ELR (cell line): ENCODE measurements around the gene KRT6C.
A peak's percentile ranks its signal among the peaks of the same experiment; 100 is the strongest.

Experiments
- DNase-seq: peaks from one replicate; pipeline ENCODE4 v3.0.0-alpha.2; 2015; ENCODE audit warnings: low read depth

Gene KRT6C

DNA sequence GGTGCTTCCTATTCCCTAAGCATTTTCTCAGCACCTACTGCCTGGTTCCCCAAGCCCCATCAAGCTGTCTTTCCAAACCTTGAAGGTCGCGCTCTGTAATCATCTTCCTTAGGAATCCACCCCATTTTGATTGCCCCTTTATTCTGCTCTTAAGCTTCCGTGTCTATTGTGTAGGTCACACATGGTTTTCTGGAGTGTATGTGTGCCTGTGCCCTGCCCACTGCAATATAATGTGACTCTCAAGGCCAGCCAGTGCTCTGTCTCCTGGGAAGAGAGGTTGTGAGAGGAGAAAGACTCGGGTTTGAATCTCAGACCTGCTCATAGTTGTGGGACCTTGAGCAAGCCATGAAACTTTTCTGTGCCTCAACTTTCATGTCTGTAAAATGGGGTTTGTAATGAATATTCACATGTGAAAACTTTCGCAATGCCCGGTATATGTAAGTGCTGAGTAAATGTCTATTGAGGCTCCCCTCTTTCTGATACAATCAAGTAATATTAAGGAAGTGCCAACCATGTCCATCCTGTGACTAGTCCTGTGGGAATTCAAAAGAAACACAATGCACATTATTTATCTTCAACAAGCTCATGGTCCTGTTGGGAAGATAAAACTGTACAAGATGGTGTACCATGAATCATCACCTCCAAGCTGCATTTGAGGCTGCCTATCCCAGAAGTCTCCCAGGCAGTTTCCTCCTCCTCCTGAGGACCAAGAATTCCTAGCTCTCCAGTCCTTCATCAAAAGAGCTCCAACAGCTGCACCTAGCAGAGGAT, 38.7 kb downstream of the KRT6C start:
- DNase-seq, result peak; percentile 67

DNA sequence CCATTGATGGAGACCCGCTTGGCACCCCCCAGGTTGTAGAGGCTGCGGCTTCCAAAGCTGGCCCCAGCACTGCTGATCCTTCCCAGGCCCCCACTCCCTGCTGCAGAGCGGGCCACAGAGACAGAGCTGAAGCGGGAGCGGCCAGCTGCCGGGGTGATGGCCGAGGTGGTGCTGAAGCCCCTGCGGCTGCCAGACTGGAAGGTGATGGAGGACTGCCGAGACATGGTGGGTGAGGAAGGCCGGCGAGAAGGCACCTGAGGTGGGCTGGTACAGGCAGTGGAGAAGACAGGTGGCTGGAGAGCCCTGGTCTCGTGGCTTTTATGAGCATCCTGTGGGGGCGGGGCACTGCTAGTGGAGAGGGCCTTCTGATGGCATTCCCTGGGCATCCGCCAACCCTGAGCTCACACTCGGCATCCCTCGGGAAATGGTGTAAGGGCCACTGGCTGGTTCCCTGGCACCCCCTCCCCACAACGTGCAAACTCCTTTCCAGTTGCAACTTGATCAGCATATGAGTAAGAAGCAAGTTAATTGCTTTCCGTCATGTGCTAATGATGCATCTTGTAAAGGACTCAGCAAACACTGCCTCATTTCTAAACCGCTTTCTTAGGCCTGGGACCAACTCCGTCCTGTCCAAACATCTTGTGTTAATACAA, 39.4 kb downstream of the KRT6C start, which contains the start of gene KRT75:
Gene KRT75 (minus strand): TSS at position 291 of the 653 bp plus-strand sequence. CDS start 67 bp downstream, at position 224.
- DNase-seq, result no peak

DNA sequence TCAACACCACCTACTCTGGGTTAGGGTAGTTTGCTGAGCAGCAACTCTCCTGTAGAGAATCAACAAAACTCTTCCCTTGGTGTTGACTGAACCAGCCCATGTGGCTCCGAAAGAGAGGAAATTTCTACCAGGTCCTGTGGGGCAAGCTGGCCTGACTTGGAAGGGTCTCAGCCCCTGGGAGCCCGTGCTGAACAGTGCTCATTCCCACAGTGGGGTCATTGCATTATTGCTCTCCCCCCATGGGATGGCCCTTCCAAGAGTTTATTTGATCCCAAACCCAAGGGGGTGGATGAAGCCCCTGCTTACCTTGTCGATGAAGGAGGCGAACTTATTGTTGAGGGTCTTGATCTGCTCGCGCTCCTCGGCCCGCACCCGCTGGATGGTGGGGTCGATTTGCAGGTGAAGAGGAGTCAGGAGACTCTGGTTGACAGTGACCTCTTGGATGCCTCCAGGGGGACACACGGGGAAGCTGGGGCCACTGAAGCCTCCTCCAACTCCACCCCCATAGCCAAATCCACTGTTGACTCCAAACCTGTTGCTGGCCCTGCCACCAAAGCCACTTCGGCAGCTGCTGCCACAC, 40.0 kb downstream of the KRT6C start:
- DNase-seq, result no peak

DNA sequence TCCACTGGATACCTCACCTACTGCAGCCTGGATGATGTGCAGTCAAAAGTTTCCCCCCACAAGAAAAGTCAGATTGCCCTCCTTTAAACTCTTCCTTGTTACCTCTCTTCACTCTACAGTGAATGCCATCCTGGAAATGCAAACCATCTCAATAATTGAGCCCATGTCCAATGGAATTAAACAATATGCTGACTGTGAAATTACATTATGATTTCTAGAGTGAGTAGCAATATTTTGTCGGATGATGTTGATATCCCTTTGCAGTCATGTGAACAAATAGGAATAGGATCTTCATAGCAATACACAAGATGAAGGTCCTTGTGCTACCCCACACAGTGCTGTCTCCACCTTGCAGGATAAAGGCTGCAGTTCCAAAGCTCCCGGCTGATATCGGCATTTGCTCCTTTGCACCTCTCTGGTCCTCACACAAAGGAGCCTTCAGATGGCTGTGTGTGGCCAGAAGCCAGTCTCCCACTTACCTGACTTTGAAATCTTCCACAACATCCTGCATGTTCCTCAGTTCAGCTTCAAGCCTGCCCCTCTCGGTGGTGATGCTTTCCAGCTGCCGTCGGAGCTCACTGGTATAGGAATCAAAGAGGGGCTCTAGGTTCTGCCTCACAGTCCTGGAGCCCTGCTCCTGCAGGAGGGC, 40.9 kb downstream of the KRT6C start:
- DNase-seq, result no peak

DNA sequence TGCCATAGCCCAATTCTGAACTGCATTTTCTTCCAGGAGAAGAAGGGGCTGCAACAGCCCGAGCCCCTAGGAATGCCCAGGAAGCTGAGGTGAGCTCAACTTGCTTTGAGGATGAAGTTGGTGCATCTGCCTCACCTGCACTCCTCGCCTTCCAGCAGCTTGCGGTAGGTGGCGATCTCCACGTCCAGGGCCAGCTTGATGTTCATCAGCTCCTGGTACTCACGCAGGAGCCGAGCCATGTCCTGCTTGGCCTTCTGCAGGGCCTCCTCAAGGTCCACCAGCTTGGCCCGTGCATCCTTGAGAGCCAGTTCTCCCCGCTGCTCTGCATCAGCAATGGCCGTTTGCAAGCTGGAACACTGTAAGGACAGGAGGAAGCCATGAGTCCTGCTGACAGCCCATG, 45.5 kb downstream of the KRT6C start:
- DNase-seq, result no peak

DNA sequence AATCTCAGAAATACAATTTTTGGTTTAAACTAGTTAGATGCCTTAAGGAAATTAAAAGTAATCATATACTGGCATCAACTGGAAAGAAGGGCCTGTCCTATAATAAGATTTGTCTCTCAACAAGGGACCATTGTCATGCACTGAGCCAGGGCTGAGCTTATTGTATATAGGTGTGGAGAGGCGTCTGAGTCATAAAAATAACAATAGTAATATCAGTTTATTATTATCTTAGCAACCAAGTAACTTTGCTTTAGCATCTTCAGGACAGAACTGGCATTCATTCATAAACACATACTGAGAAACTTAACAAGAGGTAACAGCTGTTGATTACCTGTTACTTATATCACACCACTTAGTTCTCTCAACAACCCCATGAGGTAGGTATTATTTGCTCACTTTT, 46.5 kb downstream of the KRT6C start:
- no peak for DNase-seq

DNA sequence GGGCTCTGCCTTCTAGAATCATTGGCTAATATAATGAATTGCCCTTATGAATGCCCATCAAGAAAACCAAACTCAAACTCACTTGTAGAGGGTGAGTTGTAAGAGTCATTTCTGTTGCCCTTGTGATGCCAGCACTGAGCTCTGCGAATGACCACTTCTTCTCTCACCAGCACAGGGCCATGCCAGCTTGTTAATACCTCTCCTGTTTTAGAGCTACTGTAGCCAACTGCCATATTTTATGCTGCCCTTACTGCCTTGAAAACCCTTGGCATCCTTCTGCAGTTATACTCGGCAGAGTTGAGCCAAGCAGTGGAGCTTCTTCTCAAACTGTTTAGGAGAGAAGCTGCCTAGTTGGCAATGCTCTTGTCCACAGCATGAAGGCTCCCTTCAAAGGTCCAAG, 47.6 kb downstream of the KRT6C start:
- DNase-seq, result no peak

DNA sequence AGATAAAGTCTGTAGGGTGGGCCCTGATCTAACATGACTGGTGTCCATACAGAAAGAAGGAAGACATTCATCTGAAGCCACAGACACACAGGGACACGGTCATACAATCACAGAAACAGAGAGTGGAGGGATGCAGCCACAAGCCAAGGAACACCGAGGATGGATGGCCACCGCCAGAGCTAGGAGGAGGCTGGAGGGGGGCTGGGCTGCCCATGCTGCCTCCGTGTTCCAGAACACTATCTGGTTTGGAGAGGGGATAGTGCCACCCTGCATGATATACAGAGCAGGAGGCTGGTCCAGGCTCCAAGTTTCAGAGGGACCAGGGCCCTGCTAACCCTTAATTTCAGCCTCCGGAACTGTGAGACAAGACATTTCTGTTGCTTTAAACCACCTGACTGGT, 48.1 kb downstream of the KRT6C start:
- no peak for DNase-seq

DNA sequence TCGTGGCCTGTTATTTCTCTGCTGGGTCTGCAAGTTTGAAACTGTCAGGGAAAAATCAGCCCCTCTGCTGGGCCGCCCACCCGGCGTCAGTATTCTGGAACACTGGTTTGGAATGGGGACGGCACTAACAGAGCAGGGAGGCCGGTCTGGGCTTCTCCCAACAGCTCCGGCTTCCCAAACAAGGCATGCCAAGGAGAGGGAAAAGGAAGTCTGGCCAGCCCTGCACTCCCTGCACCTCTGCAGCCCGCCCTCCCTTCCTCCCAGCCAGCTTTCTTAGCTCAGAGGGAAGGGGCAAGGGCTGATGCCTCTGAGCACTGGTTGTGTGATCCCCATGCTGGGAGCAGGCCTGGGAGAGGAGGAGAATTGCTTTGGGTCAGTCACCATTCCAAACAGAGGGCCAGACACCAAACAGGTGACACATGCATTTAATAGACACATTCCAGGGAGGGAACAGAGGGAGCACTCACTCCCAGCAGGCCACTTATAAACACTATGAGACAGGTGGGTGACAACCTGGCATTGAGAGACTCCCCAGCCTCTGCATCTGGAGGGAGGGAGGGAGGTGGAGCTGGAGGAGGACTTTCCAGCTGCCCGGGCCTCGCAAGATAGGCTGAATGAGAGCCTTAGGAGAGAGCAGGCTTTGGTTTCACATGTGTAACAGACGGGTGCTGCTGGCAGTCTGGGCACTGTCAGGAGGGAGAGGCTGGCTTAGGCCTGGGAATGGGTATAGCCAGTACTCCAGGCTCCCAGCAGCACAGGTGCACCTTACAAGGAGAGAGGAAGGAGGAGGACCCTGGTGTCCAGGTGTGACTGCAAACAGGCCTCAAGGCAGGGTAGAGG, 49.7 kb downstream of the KRT6C start:
- DNase-seq, result no peak

DNA sequence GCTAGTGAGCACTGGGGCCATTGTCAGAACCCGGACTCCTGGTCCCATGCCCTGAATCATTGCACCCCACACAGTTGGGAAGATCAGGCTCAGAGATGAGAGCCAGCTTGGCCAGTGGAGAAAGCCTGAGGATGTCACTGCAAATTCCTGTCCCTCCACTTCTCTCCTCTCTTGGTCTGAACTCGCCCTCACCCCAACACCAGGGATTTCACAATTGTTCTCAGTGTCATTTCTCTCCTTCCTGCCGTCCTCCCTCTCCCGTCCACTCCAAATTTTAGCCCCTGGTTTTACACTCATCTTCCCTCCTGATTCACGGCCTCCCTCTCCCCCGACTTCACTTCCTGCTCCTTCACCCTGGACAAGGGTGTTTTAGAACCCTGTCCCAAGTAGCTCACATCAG, 50.6 kb downstream of the KRT6C start:
- DNase-seq, result no peak

DNA sequence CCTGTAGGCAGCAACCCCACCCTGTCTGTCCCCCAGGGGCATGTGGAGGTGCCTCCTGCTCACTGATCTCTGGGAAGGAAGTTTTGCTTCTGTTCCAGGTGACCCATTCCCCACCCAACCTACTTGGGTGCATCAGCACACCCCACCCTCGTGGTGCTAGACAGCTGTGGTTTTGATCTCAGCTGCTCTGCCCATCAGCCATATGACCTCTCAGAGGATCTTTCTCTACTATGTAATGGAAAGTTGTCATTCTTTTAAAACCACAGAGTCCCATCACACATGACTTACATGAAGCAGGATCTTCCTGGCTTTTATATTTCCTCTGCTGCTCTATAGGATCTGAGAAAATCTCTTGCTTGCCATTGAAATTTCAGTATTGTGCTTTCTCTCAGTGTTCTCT, 53.9 kb downstream of the KRT6C start:
- no peak for DNase-seq

DNA sequence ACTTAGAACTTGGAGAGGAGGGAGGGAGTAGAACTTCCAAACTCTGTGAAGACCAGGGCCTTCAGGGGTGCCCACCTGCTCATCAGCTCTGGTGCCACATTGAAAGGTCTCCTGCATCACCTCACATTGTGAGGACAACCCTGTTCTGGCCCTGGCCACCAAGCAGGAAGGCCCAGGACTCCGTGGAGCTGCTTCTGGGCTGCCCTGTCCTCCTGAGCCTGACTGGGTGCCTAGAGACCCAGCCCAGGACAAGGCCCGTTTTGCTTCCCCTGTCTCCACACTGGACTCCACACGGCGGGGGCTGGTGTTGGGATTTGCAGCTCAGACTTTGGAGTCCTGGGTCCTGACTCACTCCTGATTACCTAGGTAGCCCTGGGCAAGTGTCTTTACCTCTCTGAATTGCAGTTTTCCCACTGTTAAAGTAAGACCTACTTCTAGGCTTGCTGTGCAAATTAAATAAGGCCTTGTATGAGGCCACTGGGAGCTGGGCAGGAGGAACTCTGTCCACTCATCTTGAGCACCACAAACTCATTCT, 55.0 kb downstream of the KRT6C start:
- no peak for DNase-seq
